PC-3 (cell line): Measurements from ENCODE around the gene NR3C1. TPM values are rescaled to one million over a fixed set of nuclear protein-coding genes. Genes with fewer than 3 reads are reported as not detected.

Experiments used
- ATAC-seq: fragments of 200-7000 bp; cut with Tn5 transposase; 2 replicates; pipeline ENCODE4 v1.9.1; 2020; ENCODE audit warnings: mild to moderate bottlenecking, moderate library complexity
- BruUV-seq: library from RNA; stranded (reverse); fragments of 400-500 nt; replicated peaks from 2 replicates; lab custom pipeline; 2021; lab: Mats Ljungman, UMichigan
- CTCF ChIA-PET: fragments of 300-600 bp; sonication (Branson Sonifier 250); formaldehyde crosslinking; loops from one replicate; lab custom pipeline; 2022; ENCODE audit warnings: antibody characterized with exemption; lab: Charles Lee
- POLR2A ChIA-PET: fragments of 300-600 bp; sonication (Branson Sonifier 250); formaldehyde crosslinking; loops from one replicate; lab custom pipeline; 2022; ENCODE audit warnings: antibody characterized with exemption; ENCODE audit not compliant: unreplicated experiment; lab: Charles Lee
- DNase-seq: peaks from one replicate; pipeline ENCODE4 v3.0.0-alpha.2; 2015
- H2AFZ ChIP-seq: fragments of 300-600 bp; sonication (generic); 2 replicates; pipeline ENCODE4 v1.6.0; 2016; ENCODE audit warnings: antibody characterized with exemption, low read length
- H3F3A ChIP-seq: fragments of 300-600 bp; sonication (generic); one replicate; pipeline ENCODE4 v1.6.0; 2017; ENCODE audit warnings: antibody characterized with exemption, low read length, control low read depth, mild to moderate bottlenecking; ENCODE audit not compliant: unreplicated experiment
- H3K27ac ChIP-seq: fragments of 300-600 bp; sonication (generic); 2 replicates; pipeline ENCODE4 v1.5.1; 2016; ENCODE audit warnings: mild to moderate bottlenecking, low read length
- H3K27me3 ChIP-seq: fragments of 300-600 bp; sonication (generic); 2 replicates; pipeline ENCODE4 v1.6.1; 2016; ENCODE audit warnings: low read length, mixed read lengths
- H3K36me3 ChIP-seq: fragments of 300-600 bp; sonication (generic); 2 replicates; pipeline ENCODE4 v1.6.1; 2016; ENCODE audit warnings: low read depth, mixed run types, low read length, mixed read lengths
- H3K4me1 ChIP-seq: fragments of 300-600 bp; sonication (generic); 2 replicates; pipeline ENCODE4 v1.5.1; 2016; ENCODE audit warnings: low read length; ENCODE audit not compliant: insufficient read depth
- H3K4me2 ChIP-seq: fragments of 300-600 bp; sonication (generic); 2 replicates; pipeline ENCODE4 v1.6.0; 2016; ENCODE audit warnings: low read length
- H3K4me3 ChIP-seq: fragments of 300-600 bp; sonication (generic); 2 replicates; pipeline ENCODE4 v1.5.1; 2016; ENCODE audit warnings: mild to moderate bottlenecking, low read length, mixed read lengths
- H3K79me2 ChIP-seq: fragments of 300-600 bp; sonication (generic); 2 replicates; pipeline ENCODE4 v1.6.1; 2017; ENCODE audit warnings: low read length, mixed read lengths
- H3K9ac ChIP-seq: fragments of 300-600 bp; sonication (generic); 2 replicates; pipeline ENCODE4 v1.6.0; 2016; ENCODE audit warnings: mild to moderate bottlenecking, low read length
- H3K9me2 ChIP-seq: fragments of 300-600 bp; sonication (generic); replicated peaks from 2 replicates; pipeline ENCODE4 v1.6.1; 2016; ENCODE audit warnings: mixed run types, low read length, mixed read lengths
- H3K9me3 ChIP-seq: fragments of 300-600 bp; sonication (generic); 2 replicates; pipeline ENCODE4 v1.6.1; 2016; ENCODE audit warnings: low read length, mixed read lengths
- H4K20me1 ChIP-seq: fragments of 300-600 bp; sonication (generic); 2 replicates; pipeline ENCODE4 v1.6.1; 2016; ENCODE audit warnings: low read length, mixed read lengths
- EZH2 ChIP-seq: fragments of 300-600 bp; sonication (generic); IDR thresholded peaks from one replicate; pipeline ENCODE4 v1.6.1; 2017; ENCODE audit warnings: antibody characterized with exemption, mild to moderate bottlenecking, low read length; ENCODE audit not compliant: unreplicated experiment
- EZH2phosphoT487 ChIP-seq: fragments of 300-600 bp; sonication (generic); IDR thresholded peaks from 2 replicates; pipeline ENCODE4 v1.6.1; 2018; ENCODE audit warnings: mild to moderate bottlenecking, antibody characterized with exemption, low read length, borderline replicate concordance
- intact Hi-C: fragments of 100-400 bp; cut with micrococcal nuclease; formaldehyde crosslinking; loops from 2 replicates; pipeline ENCODE4 v1.9.0; 2023
- total RNA-seq: library from RNA; depleted of rRNA; stranded (reverse); fragments of >200 nt; gene quantifications from 2 replicates; pipeline ENCODE4 v1.2.3, GENCODE V29; 2014
- TF ChIP-seq, protein P1 (sequence below): fragments of 300-600 bp; sonication (generic); conservative IDR thresholded peaks from 2 replicates; pipeline ENCODE4 v1.5.1; 2017; ENCODE audit warnings: antibody characterized with exemption, low read depth, mild to moderate bottlenecking, low read length

Gene NR3C1
- total RNA-seq, 1 experiment from 2014 or later, result 13.0 TPM

DNA sequence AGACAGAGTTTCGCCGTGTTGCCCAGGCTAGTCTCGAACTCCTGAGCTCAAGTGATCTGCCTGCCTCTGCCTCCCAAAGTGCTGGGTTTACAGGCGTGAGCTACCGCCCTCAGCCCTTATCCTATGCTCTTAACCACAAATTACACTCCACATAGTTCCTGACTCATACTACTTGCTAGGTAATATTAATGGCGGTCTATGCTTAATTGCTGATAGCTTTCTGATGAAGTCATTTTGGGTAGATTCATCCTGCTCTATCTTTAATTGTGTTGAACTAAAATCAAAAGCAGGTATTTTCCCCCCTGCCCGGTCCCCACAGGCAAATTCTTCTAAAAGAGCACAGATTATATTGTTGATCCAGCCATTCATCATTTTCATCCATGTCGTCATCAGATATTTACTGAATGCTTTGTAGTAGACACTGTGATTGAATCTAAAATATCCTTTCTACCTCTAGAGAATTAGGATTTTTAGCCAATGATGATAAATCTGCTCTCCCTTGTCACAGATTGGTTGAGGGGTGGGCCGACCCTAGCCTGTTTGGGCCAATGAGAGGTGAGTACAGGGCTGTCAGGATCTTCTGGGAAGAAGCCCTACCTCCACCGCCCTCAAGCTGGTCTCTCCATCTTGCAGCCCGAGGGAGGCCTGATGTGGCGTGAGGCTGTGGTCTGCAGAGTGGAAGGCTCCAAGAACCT, 144.8 kb downstream of the NR3C1 start:
- H2AFZ ChIP-seq, result no peak overlapping the region
- TF ChIP-seq EZH2, result no peak
- TF ChIP-seq, protein P1, sequence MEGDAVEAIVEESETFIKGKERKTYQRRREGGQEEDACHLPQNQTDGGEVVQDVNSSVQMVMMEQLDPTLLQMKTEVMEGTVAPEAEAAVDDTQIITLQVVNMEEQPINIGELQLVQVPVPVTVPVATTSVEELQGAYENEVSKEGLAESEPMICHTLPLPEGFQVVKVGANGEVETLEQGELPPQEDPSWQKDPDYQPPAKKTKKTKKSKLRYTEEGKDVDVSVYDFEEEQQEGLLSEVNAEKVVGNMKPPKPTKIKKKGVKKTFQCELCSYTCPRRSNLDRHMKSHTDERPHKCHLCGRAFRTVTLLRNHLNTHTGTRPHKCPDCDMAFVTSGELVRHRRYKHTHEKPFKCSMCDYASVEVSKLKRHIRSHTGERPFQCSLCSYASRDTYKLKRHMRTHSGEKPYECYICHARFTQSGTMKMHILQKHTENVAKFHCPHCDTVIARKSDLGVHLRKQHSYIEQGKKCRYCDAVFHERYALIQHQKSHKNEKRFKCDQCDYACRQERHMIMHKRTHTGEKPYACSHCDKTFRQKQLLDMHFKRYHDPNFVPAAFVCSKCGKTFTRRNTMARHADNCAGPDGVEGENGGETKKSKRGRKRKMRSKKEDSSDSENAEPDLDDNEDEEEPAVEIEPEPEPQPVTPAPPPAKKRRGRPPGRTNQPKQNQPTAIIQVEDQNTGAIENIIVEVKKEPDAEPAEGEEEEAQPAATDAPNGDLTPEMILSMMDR, result no peak
- TF ChIP-seq EZH2phosphoT487, result no peak
- no peak for ATAC-seq
- no peak overlapping the region for H3K27ac ChIP-seq
- H4K20me1 ChIP-seq, result no peaks in the 10 kb centered on the region
- POLR2A ChIA-PET, result no interaction called here
- intact Hi-C loops, result no loop called here
- CTCF ChIA-PET, result no interaction called here
- no peak overlapping the region for H3K4me2 ChIP-seq
- no peak overlapping the region for H3K4me3 ChIP-seq
- DNase-seq, result peak; percentile 7
- peaks cover 20% of the 10 kb centered on the region for H3K4me1 ChIP-seq
- H3K9ac ChIP-seq, result no peak overlapping the region
- BruUV-seq, result no TSS peak
- H3K36me3 ChIP-seq, result no peaks in the 10 kb centered on the region
- H3K27me3 ChIP-seq, result no peaks in the 10 kb centered on the region
- H3K79me2 ChIP-seq, result no peaks in the 10 kb centered on the region
- H3K9me2 ChIP-seq, result no peaks in the 10 kb centered on the region
- H3F3A ChIP-seq, result no peaks in the 10 kb centered on the region
- no peaks in the 10 kb centered on the region for H3K9me3 ChIP-seq

DNA sequence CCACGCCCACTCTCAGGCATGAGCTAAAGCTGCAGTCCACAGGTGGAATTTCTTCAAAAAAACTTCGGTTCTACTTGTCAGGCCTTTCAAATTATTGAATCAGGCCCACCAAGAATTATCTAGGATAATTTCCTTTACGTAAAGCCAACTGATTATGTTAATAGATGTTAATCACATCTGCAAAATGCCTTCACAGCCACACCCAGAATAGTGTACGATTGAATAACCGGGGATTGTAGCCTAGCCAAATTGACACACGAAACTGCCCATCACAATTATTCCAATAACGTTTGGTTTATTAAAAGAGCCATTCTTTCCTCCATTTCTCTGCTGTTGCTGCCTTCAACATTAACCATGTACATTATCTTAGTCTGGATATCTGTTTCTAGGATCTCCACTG, 148.7 kb downstream of the NR3C1 start:
- POLR2A ChIA-PET, result no interaction called here
- BruUV-seq, result no TSS peak
- H2AFZ ChIP-seq, result no peak overlapping the region

More for the DNA sequence above, 148.7 kb downstream of the NR3C1 start:
- Histone ChIP-seq H3K4me3 (no peak overlapping the region), H3K4me1 (peaks cover 7% of the 10 kb centered on the region), H3K4me2 (no peak overlapping the region), H3K79me2 (no peaks in the 10 kb centered on the region), H3F3A (no peaks in the 10 kb centered on the region), H3K9ac (no peak overlapping the region), H3K36me3 (no peaks in the 10 kb centered on the region), H3K27ac (no peak overlapping the region), H4K20me1 (no peaks in the 10 kb centered on the region), H3K9me2 (no peaks in the 10 kb centered on the region), H3K27me3 (no peaks in the 10 kb centered on the region), H3K9me3 (no peaks in the 10 kb centered on the region)
- TF ChIP-seq EZH2 (no peak), EZH2phosphoT487 (no peak)
- TF ChIP-seq, protein P1, result no peak
- CTCF ChIA-PET, result no interaction called here
- intact Hi-C loops, result no loop called here
- ATAC-seq (no peak), DNase-seq (no peak)
